Measurements from ENCODE around the gene BICC1. TPM values are rescaled to one million over a fixed set of nuclear protein-coding genes. Genes with fewer than 3 reads are reported as not detected.

Gene BICC1
- total RNA-seq, 2 donors from 2014 or later: 8.3 to 15.7 TPM

GRCh38 chr10:58706836-58707235, 194.2 kb downstream of the BICC1 start:
- Histone ChIP-seq H3K4me3 (no peak overlapping the region), H3K27ac (no peak overlapping the region), H3K4me1 (peaks cover 0 to 18% of the 10 kb centered on the region in 2 donors), H3K36me3 (no peaks in the 10 kb centered on the region), H3K9me3 (no peaks in the 10 kb centered on the region), H3K27me3 (no peaks in the 10 kb centered on the region)
- no peak for DNase-seq (ENCODE audit: low spot score)
- TF ChIP-seq CTCF (IDR thresholded peaks at IDR 0.05): no peak

GRCh38 chr10:58712141-58712540, 199.5 kb downstream of the BICC1 start:
- Histone ChIP-seq H3K4me3 (no peak overlapping the region), H3K27me3 (no peaks in the 10 kb centered on the region), H3K36me3 (no peaks in the 10 kb centered on the region), H3K4me1 (no peaks in the 10 kb centered on the region), H3K9me3 (no peaks in the 10 kb centered on the region), H3K27ac (no peak overlapping the region)
- no peak for DNase-seq (ENCODE audit: low spot score)
- no peak for TF ChIP-seq CTCF (IDR thresholded peaks at IDR 0.05)

- no peak overlapping the region for H3K4me3 ChIP-seq
- no peak for DNase-seq (ENCODE audit: low spot score)
- H3K4me1 ChIP-seq: no peaks in the 10 kb centered on the region
- H3K36me3 ChIP-seq: no peaks in the 10 kb centered on the region
- no peak overlapping the region for H3K27ac ChIP-seq
- H3K27me3 ChIP-seq: no peaks in the 10 kb centered on the region
- H3K9me3 ChIP-seq: no peaks in the 10 kb centered on the region
- TF ChIP-seq CTCF (IDR thresholded peaks at IDR 0.05): no peak
These were observed 200.3 kb downstream of the BICC1 start for GRCh38 chr10:58712982-58713381.

- Histone ChIP-seq H3K27ac (no peak overlapping the region), H3K27me3 (no peaks in the 10 kb centered on the region), H3K4me1 (no peaks in the 10 kb centered on the region), H3K9me3 (no peaks in the 10 kb centered on the region), H3K4me3 (no peak overlapping the region), H3K36me3 (no peaks in the 10 kb centered on the region)
- DNase-seq (ENCODE audit: low spot score): no peak
- TF ChIP-seq CTCF (IDR thresholded peaks at IDR 0.05): no peak
These were observed 201.7 kb downstream of the BICC1 start for GRCh38 chr10:58714409-58714808.

- H3K36me3 ChIP-seq: no peaks in the 10 kb centered on the region
- H3K9me3 ChIP-seq: no peaks in the 10 kb centered on the region
- H3K4me1 ChIP-seq: no peaks in the 10 kb centered on the region
- no peak for TF ChIP-seq CTCF (IDR thresholded peaks at IDR 0.05)
- peak overlapping the region in 1 of 2 donors; percentile 37 for H3K27ac ChIP-seq
- H3K27me3 ChIP-seq: no peaks in the 10 kb centered on the region
- H3K4me3 ChIP-seq: no peak overlapping the region
- no peak for DNase-seq (ENCODE audit: low spot score)
These were observed 202.4 kb downstream of the BICC1 start for GRCh38 chr10:58715061-58715460.

GRCh38 chr10:58718596-58718995, 205.9 kb downstream of the BICC1 start:
- TF ChIP-seq CTCF (IDR thresholded peaks at IDR 0.05): no peak
- H3K27me3 ChIP-seq: no peaks in the 10 kb centered on the region
- H3K27ac ChIP-seq: no peak overlapping the region
- H3K4me3 ChIP-seq: no peak overlapping the region
- no peaks in the 10 kb centered on the region for H3K4me1 ChIP-seq
- H3K36me3 ChIP-seq: no peaks in the 10 kb centered on the region
- no peaks in the 10 kb centered on the region for H3K9me3 ChIP-seq
- no peak for DNase-seq (ENCODE audit: low spot score)
